Stimulated activated CD8-positive, alpha-beta memory T cell treated with anti-CD3 and anti-CD28 coated beads, Interleukin-15, amount 100 ng/mL, for 24 hours (primary cell): ENCODE data around the gene PTPN22.

Experiments used
- DNase-seq: peaks from one replicate; pipeline ENCODE4 v3.0.0-alpha.2; 2020; ENCODE audit warnings: low read depth

Gene PTPN22

DNA sequence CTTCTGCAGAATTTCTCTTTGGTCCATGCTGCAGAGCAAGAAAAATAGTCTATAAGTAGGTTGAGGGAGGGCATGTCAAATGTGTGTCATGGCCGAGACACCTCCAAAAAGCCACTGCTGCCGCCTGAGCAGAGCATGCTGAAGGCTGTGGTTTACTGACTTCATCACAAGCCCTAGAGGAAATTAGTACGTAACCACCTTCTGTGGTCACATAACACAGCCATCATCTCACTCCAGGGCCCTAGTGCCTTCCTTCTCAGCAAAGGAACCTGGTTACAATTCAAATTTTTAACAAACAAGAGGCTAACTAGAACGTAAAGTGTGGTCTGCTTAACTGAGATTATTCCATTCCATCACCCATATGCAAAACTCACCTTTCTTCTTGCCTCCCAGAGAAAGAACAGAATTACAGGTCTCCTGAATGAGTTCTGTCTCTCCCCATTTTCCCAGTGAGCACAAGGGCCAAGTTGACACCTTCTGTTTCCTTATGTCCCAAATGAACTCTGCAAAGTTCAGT, at the start of gene PTPN22:
PTPN22 (minus strand) TSS at position 116 of the 517 bp plus-strand sequence.
- peak; percentile 27 for DNase-seq

DNA sequence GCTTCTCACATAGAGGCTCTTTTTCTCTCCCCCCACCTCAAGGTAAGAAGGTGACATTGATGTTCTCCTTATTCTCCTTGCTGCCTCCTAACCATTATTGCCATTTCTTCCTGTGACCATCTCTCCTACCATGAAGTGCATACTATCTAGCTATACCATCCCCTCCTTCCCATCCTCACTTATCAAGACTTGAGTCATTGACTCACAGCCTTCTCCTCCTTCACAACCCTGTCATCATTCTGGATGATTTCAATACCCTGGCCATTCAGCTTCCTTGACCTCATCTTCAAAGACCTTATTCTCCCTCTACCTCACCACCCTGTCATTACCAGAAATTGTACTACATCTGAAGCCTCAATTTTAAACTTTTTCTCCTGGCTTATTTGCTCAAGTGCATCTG, 46.7 kb upstream of the PTPN22 start:
- no peak for DNase-seq

DNA sequence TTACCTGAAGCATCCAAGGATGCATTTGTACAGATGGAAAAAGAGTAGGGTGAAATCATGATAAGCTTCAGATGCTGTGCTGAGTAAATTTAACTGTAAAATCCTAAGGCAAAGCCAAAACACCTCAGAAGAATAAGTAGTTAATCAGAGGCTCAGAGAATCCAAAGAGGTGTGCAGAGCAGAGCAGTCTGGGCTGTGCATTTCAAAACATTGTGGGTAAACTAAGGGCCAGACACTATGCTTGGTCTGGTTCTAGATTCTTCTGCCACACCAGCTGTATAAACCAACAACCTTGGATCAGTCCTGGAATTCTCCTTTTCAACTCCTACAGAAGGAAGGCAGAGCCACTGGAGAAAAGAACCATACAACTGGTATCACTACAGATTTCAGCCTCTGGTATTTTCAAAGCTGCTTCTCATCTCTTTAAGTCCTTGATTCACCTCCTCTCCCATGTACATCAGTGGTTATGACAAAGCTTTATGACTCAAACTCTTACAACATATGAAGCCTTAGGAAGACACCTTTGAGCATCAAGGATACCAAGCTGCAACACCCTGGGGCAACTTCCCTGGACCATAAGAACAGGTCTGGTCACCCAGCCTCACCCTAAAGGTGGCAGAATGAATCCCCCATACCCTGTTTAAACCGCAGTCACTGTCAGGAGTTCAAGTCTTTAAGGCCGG, 46.0 kb upstream of the PTPN22 start:
- no peak for DNase-seq

DNA sequence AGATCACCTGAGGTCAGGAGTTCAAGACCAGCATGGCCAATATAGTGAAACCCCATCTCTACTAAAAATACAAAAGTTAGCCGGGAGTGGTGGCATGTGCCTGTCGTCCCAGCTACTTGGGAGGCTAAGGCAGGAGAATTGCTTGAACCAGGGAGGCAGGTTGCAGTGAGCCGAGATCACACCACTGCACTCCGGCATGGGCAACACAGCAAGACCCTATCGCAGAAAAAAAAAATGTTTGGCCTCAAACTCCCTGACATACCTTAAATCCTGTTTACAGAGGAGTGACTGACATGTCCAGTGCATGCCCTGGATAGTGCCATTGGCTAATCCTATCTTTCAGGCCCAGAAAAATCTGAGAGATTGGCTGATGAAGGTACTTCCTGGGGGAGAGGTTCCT, 45.5 kb upstream of the PTPN22 start:
- no peak for DNase-seq

DNA sequence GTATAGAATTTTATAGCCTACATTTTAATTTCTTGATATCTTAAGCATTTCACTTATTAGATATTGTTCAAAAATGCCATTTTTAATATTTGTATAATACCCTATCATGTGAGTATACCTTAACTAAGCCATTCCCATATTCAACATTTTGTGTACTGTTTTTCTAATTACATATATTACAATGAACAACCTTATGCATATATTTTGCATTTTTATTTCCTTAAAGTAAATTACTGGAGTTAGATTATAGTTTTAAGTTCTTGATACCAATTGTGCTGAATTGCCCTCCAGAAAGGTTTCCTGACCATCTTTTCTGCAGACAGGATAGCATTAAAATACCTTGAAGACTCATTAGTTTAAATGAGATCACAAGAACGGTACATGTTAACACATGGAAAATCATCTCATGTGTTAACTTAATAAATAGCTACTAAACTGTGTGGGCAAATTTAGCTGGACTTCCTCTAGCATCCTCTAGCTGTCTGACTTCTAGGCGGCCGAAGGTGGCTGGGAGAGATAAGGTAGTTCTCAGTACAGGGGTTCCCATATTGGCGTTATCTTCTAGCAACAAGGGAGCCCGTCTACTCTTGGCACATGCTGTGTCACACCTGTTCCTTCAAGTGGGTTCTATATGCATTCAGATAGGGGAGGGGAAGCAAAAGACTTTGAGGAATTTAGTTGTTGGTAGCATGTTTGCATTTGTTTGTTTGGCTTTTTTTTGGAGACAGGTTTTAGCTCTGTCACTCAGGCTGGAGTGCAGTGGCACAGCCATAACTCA, 42.6 kb upstream of the PTPN22 start:
- DNase-seq: no peak

DNA sequence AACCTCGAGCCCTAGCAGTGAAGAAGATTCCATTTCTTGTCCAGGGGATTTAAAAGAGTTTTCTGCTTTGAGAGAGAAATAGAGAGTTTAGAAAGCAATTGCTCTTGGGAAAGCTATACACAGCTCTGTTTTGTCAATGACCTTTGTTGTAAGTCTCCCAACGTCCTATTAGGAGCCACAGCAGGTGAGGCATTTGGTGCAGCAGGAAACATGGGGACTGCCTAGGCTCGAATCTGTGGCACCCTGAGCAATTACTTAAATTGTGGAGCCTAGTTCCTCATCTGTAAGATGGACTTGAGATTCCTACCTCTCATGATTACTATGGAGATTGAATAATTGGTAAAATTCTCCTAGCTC, 41.8 kb upstream of the PTPN22 start:
- no peak for DNase-seq

DNA sequence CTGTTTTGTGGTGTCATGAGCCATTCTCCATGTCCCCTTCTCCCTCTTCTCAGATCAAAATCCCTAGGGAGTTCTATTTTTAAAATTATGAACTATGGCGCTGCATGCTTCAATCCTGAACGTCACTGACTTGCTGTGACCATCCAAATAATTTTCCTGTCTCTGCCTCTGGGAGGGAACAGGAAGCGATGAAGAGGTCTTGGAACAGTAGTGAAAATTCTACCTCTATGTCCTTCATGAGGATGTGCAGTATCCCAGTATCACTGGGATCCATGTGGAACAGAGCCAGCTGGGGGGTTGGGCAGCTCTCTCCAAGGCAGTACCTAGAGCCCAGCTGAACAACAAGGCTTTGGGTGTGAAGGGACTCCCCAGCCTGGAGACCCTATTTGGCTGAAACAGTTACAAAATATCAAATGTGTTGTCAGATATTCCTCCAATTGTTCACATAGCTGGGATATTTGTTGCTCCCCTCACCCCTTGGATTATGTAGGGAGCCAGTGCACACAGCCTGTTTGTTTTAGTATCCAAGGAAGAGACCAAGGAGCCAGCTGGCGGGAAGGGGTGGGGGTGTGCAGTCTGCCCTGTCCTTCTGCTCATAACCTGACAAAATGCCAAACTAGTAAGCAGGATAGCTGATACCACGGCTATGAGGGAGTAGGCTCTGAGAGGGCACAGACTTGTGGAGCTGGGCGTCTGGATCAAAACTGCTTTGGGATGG, 41.2 kb upstream of the PTPN22 start:
- DNase-seq: no peak

DNA sequence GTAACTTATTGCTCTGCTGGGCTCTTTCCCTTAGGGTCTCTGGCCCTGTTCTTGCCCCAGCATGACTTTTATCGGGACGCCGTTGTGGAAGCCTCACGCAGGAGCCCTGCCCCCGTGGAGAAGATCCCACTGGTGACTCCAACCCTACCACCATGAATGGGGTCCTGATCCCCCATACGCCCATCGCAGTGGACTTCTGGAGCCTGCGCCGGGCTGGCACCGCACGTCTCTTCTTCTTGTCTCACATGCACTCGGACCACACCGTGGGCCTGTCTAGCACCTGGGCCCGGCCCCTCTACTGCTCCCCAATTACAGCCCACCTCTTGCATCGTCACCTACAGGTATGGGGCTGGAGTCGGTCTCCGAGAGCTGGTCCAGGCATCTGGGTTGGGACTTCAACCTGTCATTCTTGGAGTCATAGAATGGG, 33.9 kb upstream of the PTPN22 start:
- no peak for DNase-seq

DNA sequence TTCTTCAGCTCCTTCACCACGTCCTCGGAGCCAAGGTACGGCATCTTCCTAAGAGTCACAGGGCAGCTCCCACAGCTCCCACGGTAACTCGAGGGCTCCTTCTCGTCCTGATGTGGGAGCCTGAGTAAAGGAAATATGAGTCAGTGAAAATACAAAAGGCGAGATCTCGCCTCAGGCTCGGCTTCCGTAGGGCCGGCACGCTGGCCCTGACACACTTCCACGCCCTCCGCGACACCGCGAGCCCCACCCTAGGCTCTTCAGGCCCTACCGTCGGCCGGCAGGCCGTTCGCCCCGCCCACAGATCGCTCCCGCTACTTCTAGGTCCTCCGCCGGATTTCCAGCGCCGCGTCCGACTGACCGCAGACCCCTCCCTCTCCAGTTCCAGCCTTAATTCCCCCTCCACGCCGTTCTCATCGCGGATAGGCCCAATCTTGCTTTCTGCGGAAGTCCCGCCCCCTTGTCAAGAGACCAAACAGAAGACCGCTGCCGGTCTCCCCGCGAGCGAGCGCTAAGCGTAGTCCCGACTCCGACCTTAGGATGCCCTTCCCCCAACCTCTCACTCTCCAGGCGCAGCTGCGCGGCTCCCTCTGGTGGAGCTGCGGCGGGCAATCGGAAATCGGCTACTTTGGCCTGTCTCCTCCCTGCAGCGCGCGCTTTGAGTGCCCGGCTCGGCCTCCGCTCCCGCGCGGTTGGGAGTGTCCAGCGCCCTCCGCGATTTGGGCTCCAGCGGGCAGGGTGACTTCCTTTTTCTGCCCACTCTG, 33.3 kb upstream of the PTPN22 start, which contains the start of the genes AP4B1 and DCLRE1B:
AP4B1 (minus strand) TSS at position 126 of the 761 bp plus-strand sequence; CDS start at position 44, 82 bp downstream.
DCLRE1B (plus strand) TSS at position 653 of the 761 bp plus-strand sequence. CDS start 261 bp downstream, outside the sequence.
- peak; percentile 84 for DNase-seq

DNA sequence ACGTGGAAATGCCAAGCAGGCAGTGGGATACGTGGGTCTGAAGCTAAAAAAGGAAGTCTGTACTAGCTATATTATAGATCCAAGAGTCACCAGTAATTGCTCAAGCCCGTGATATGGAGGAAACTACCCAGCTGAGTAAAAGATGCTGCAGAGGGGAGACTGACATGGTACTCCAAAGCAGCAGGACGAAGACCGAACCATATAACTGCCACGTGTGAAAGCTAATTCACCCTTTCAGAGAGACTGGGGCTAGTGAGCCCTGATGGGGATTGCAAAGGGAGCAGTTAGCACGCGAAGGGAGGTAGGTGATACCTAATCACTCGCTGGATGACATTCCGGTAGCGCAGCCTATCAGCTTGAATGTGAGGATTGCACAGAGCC, 32.8 kb upstream of the PTPN22 start:
- no peak for DNase-seq

DNA sequence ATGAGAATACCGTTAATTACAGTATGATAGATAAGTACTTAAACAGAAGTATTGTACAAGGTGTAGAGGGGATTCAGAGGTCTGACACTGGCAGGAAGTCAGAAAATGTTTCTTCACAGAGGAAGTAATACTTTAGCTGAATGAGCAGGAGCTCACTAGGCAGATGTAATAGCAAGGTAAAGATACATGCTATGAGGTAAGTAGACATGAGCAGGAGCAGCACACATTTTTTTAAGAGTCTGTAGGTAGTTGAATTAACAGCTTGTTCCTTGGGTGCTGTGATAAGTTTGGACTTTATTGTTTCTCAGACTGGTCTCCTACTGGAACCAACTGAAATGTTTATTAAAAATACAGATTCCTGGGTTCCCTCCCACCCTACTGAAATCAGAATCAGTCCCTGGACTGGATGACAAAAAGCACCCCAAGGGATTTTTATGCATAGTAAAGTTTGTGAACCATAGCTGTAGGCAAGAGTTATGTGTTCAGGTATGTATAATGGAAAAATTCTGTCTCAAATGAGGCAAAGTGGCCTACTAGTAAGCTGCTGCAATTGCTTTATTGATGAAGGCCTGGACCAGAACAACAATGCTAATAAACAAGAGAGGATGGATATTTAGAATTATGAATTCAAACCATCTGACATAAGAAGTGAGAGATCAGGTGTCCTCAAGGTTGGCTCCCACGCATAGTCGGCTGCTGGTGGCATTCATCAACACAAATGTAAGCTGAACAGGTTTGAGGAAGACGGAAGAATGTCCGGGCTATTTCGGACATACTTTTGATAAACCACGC, 32.2 kb upstream of the PTPN22 start:
- DNase-seq: no peak

DNA sequence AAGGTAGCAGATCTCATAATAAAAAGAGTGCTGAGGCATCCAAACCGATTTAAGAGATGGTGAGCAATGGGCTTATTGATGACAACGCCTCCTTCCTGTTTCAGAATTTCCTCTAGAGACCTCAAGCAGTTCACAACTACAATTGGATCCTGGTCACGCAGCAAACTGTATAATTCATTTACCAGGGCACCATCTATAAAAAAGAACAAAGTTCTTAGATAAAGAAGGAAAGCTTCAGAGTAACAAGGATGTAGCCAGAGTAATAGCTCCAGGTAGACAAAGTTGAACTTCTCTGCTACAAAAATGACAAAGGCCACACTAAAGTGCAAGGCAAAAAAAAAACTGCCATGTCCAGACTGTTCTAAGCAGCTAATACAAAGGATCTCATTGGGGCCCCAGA, 29.7 kb upstream of the PTPN22 start:
- no peak for DNase-seq

DNA sequence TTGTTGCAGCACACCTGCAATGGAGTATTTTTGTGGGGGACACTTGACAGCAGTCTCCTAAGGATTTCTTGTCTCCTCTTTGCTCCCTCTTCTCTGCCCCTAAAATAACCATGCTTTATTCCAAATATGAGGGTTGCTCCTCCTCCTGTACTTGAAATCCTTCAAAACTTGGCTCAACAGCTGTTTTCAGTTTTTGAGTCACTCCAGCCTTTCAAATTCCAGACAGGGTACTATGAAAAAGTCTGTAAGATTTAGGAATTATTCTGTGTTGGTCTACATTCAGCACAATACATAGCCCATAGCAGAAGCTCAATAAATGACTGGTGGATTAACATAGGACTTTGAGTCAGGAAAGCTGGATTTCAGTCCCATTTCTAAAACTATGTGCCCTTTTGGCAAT, 27.6 kb upstream of the PTPN22 start:
- DNase-seq: no peak

DNA sequence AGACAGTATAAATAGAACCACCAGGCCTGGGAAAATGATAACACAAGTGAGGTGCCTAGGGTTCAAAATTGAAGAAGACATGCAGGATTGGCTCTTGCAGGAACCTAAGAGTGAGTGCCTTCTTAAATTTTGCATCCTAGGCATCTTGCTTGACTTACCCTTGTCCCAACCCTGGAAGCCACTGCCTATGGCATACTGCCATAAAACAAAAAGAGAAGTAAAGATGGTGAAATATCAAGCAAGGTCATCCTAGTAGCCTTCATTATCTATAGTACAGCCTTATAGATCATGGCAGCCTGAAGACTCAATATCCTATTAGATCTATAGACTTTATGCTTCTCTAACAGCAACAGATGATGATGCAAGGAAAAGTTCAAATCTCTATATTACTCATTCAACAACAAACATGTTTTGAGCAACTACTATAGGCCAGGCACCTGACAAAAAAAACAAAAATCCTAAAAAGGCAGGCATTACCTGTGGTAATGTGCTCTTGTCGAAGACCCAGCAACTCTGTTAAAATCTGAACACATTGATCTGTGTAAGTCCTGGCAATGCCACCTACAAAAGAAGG, 26.8 kb upstream of the PTPN22 start:
- DNase-seq: no peak

DNA sequence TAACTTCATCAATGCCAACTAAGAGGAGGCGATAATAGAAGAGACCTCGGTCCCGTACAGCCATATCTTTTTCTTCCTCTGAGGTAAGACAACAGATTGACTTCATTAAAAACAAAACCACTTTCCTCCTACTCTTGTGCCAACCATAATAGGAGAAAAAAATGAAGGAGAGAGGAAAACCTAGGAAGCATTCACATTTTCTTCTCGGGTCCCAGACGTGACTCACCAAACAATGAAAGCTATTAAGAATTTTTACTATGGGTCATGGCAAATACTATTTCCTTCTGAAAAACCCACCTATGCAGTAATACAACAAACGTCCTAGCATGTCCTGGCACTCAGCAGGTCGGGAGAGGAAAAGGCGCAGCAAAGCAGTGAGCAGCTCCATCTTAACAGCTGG, 24.4 kb upstream of the PTPN22 start:
- no peak for DNase-seq

DNA sequence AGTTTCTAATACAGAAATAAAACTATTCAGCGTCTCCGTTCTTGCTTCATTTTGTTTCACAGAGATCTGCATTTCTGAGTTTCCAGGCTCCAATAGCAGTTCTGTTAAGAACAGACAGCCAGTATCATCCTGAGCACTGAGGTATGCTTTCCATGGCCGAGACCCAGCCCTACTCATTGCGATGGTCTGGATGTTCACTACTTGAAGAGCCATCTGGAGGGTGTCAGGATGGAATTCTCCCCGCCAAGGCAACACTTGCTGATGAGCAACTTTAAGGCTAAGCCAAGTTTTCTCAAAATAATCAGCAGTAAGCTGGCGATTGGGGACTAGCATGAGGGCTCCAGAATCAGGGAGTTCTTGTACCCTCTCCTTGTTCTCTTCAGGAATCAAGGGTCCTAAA, 23.6 kb upstream of the PTPN22 start:
- DNase-seq: no peak

DNA sequence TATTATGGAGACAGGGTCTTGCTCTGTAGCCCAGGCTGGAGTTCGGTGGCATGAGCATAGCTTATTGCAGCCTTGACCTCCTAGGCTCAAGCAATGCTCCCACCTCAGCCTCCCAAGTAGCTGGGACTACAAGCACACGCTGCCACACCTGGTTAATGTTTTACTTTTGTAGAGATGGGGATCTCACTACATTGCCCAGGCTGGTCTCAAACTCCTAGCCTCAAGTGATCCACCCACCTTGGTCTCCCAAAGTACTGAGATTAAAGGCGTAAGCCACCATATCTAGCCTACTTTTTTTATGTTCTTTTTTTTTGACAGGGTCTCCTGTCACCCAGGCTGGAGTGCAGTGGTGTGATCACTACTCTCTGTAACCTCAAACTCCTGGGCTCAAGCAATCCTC, 21.8 kb upstream of the PTPN22 start:
- DNase-seq: no peak

DNA sequence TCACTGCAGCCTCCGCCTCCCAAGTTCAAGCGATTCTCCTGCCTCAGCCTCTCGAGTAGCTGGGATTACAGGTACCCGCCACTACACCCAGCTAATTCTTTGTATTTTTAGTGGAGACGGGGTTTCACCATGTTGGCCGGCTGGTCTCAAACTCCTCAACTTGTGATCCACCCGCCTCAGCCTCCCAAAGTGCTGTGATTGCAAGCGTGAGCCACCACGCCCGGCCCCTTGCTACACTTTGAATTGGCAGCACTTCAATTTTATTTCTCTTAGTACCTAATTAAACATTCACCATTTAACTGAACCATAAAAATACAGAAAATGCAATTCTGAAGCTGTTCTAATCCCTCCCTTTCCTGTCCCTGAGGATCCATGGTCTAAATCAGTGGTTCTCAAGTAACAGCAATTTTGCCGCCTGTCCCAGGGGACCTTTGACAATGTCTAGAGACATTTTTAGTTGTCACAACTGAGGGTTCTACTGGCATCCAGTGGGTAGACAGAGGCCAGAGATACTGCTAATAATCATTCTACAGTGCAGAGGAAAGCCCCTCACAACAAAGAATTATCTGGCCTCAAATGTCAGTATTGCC, 20.2 kb upstream of the PTPN22 start:
- no peak for DNase-seq

DNA sequence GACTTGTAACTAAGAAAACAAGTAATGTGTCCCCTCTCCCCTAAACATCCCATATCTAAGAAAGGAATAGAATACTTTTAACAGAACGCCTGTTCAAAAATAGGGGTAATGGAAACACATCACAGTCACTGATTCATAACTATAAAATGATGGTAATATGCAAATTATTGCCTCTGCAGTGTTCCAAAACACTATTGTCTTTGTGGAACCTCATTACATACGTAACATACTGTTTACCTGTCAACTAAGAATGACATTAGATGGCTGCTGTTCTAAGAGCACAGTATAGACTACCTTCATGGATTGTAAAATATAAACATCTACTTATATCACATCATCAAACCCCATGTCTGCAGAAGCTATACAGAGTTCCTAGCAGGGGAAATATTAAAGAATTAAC, 19.3 kb upstream of the PTPN22 start:
- no peak for DNase-seq

DNA sequence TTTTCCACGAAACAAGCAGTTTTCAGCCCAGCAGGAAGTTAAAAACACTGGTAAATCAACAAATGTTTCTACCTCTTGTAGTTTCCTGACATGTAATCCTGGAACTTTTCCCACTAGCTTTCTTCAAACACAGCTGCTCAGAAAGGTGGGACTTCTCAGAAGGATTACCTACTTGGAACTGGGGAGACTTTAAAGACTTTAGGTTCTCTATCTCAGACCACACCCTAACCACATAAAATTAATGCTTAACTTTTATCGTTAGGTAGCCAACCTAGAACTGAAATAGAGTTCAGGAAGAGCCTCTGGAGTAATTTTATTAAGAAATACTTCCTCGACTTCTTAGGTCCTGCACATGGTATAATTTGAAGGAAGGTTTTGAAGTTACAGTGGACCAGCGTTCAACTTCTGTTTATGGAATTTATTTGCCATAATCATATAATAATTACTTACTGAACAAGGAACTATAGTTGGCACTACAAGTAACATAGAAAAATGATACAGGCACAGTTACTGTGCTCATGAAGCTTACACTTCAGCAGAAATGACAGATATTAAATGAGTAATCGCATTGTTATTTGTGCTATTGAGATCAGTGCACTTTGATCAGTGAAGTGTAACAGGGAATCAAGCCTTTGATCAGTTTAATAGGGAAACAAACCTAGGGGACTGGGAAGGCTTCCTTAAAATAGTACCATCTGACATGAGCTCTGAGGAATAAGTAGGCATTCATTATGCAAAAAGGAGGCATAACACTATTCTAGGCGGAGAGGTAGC, 16.1 kb upstream of the PTPN22 start, which contains the start of gene BCL2L15:
BCL2L15 (minus strand) TSS at position 180 of the 774 bp plus-strand sequence. CDS start 206 bp downstream, outside the sequence.
- DNase-seq: no peak
